ENCODE results near the gene GET3.

- TF ChIP-seq, protein P1, sequence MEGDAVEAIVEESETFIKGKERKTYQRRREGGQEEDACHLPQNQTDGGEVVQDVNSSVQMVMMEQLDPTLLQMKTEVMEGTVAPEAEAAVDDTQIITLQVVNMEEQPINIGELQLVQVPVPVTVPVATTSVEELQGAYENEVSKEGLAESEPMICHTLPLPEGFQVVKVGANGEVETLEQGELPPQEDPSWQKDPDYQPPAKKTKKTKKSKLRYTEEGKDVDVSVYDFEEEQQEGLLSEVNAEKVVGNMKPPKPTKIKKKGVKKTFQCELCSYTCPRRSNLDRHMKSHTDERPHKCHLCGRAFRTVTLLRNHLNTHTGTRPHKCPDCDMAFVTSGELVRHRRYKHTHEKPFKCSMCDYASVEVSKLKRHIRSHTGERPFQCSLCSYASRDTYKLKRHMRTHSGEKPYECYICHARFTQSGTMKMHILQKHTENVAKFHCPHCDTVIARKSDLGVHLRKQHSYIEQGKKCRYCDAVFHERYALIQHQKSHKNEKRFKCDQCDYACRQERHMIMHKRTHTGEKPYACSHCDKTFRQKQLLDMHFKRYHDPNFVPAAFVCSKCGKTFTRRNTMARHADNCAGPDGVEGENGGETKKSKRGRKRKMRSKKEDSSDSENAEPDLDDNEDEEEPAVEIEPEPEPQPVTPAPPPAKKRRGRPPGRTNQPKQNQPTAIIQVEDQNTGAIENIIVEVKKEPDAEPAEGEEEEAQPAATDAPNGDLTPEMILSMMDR (IDR thresholded peaks at IDR 0.05): no peak
- no peak for TF ChIP-seq POLR2A (IDR thresholded peaks at IDR 0.05)
Observed at GRCh38 chr19:12706332-12706718, 31.0 kb upstream of the GET3 start.
